ENCODE results near the gene ASAP3.

The ASAP3 gene

GRCh38 chr1:23484253-23485001 lies 448 bp upstream of the ASAP3 start:
- Histone ChIP-seq H3K9me3 (replicated peaks in 1 of 11) (no peaks in the 10 kb centered on the region), H3K4me1 (peaks cover 7 to 22% (median 15%) of the 10 kb centered on the region in 10 experiments; a peak in 19 of 20 replicates), H4K20me1 (0 out of 22 replicates have a peak, but pooled peaks cover 0 to 3% (median 0%) of the 10 kb centered on the region in 11 experiments), H3K27me3 (peaks cover 7 to 13% (median 9%) of the 10 kb centered on the region in 11 experiments; a peak in 17 of 22 replicates), H3K36me3 (no peaks in the 10 kb centered on the region), H3K9ac (peak overlapping the region in 10 of 11 experiments; percentile 67 to 83 (median 76); a peak in 19 of 22 replicates), H3K27ac (peak overlapping the region in 5 of 11 experiments; percentile 55 to 74 (median 74); a peak in 8 of 22 replicates), H3K4me2 (peak overlapping the region; percentile 35 to 99 (median 87); a peak in 19 of 22 replicates), H3K4me3 (peak overlapping the region; percentile 60 to 78 (median 67))
- TF ChIP-seq Cebpa-rat (IDR thresholded peaks at IDR 0.05), result no peak

GRCh38 chr1:23481904-23482303 lies 2.1 kb downstream of the ASAP3 start:
- Histone ChIP-seq H3K4me3 (no peak overlapping the region), H3K36me3 (no peaks in the 10 kb centered on the region), H3K27ac (no peak overlapping the region), H4K20me1 (0 out of 22 replicates have a peak, but pooled peaks cover 0 to 3% (median 0%) of the 10 kb centered on the region in 11 experiments), H3K9ac (no peak overlapping the region), H3K4me1 (peaks cover 7 to 22% (median 15%) of the 10 kb centered on the region in 10 experiments; a peak in 19 of 20 replicates), H3K27me3 (peaks cover 7 to 13% (median 9%) of the 10 kb centered on the region in 11 experiments; a peak in 17 of 22 replicates), H3K4me2 (peak overlapping the region in 4 of 11 experiments; percentile 11 to 42 (median 20); a peak in 4 of 22 replicates), H3K9me3 (replicated peaks in 1 of 11) (no peaks in the 10 kb centered on the region)
- TF ChIP-seq Cebpa-rat (IDR thresholded peaks at IDR 0.05), result no peak

GRCh38 chr1:23481026-23481597 lies 2.9 kb downstream of the ASAP3 start:
- TF ChIP-seq Cebpa-rat (IDR thresholded peaks at IDR 0.05), result no peak

GRCh38 chr1:23480187-23481025 lies 3.6 kb downstream of the ASAP3 start:
- Histone ChIP-seq H3K9me3 (replicated peaks in 1 of 11) (no peaks in the 10 kb centered on the region), H3K27me3 (peaks cover 7 to 13% (median 9%) of the 10 kb centered on the region in 11 experiments; a peak in 17 of 22 replicates), H3K36me3 (no peaks in the 10 kb centered on the region), H3K27ac (no peak overlapping the region), H3K4me2 (no peak overlapping the region), H4K20me1 (0 out of 22 replicates have a peak, but pooled peaks cover 0 to 3% (median 0%) of the 10 kb centered on the region in 11 experiments), H3K4me3 (no peak overlapping the region), H3K9ac (no peak overlapping the region), H3K4me1 (peaks cover 7 to 22% (median 15%) of the 10 kb centered on the region in 10 experiments; a peak in 19 of 20 replicates)
- TF ChIP-seq Cebpa-rat (IDR thresholded peaks at IDR 0.05), result no peak

More at GRCh38 chr1:23481026-23481597, 2.9 kb downstream of the ASAP3 start:
- Histone ChIP-seq H3K4me2 (peak overlapping the region in 4 of 11 experiments; percentile 11 to 42 (median 20); a peak in 4 of 22 replicates), H3K27ac (no peak overlapping the region), H3K27me3 (peaks cover 7 to 13% (median 9%) of the 10 kb centered on the region in 11 experiments; a peak in 17 of 22 replicates), H3K36me3 (no peaks in the 10 kb centered on the region), H4K20me1 (0 out of 22 replicates have a peak, but pooled peaks cover 0 to 3% (median 0%) of the 10 kb centered on the region in 11 experiments), H3K4me3 (no peak overlapping the region), H3K4me1 (peaks cover 7 to 22% (median 15%) of the 10 kb centered on the region in 10 experiments; a peak in 19 of 20 replicates), H3K9ac (0 out of 22 replicates have a peak overlapping the region, but pooled peaks of 1 of the 11 experiments have one; percentile 6), H3K9me3 (replicated peaks in 1 of 11) (no peaks in the 10 kb centered on the region)

- Histone ChIP-seq H3K36me3 (no peaks in the 10 kb centered on the region), H4K20me1 (0 out of 22 replicates have a peak, but pooled peaks cover 0 to 3% (median 0%) of the 10 kb centered on the region in 11 experiments), H3K27ac (no peak overlapping the region), H3K27me3 (peaks cover 7 to 13% (median 9%) of the 10 kb centered on the region in 11 experiments; a peak in 17 of 22 replicates), H3K9me3 (replicated peaks in 1 of 11) (no peaks in the 10 kb centered on the region), H3K9ac (no peak overlapping the region), H3K4me3 (no peak overlapping the region), H3K4me2 (no peak overlapping the region), H3K4me1 (peaks cover 7 to 18% (median 10%) of the 10 kb centered on the region in 10 experiments; a peak in 19 of 20 replicates)
- no peak for TF ChIP-seq Cebpa-rat (IDR thresholded peaks at IDR 0.05)
Measured at GRCh38 chr1:23479666-23479941, 4.4 kb downstream of the ASAP3 start.

- Histone ChIP-seq H3K9ac (no peak overlapping the region), H3K4me3 (no peak overlapping the region), H4K20me1 (0 out of 22 replicates have a peak, but pooled peaks cover 0 to 3% (median 0%) of the 10 kb centered on the region in 11 experiments), H3K9me3 (replicated peaks in 1 of 11) (no peaks in the 10 kb centered on the region), H3K4me2 (no peak overlapping the region), H3K4me1 (peaks cover 7 to 18% (median 9%) of the 10 kb centered on the region in 10 experiments; a peak in 19 of 20 replicates), H3K27me3 (peaks cover 7 to 13% (median 9%) of the 10 kb centered on the region in 11 experiments; a peak in 17 of 22 replicates), H3K27ac (no peak overlapping the region), H3K36me3 (no peaks in the 10 kb centered on the region)
- TF ChIP-seq Cebpa-rat (IDR thresholded peaks at IDR 0.05), result no peak
Measured at GRCh38 chr1:23478896-23479665, 4.9 kb downstream of the ASAP3 start.

- Histone ChIP-seq H4K20me1 (0 out of 22 replicates have a peak, but pooled peaks cover 0 to 3% (median 0%) of the 10 kb centered on the region in 11 experiments), H3K36me3 (no peaks in the 10 kb centered on the region), H3K27me3 (peaks cover 0 to 3% (median 0%) of the 10 kb centered on the region in 11 experiments; a peak in 2 of 22 replicates), H3K4me2 (no peak overlapping the region), H3K9me3 (replicated peaks in 1 of 11) (no peaks in the 10 kb centered on the region), H3K27ac (no peak overlapping the region), H3K4me1 (peaks cover 0 to 10% (median 5%) of the 10 kb centered on the region in 10 experiments; a peak in 4 of 20 replicates), H3K4me3 (no peak overlapping the region), H3K9ac (no peak overlapping the region)
- no peak for TF ChIP-seq Cebpa-rat (IDR thresholded peaks at IDR 0.05)
Measured at GRCh38 chr1:23477359-23478144, 6.4 kb downstream of the ASAP3 start.

All from BLaER1 treated with 17β-estradiol and CSF1 and Interleukin-3, amounts not matched to agents 10 nM and 100 nM (cell line).